ENCODE results near the gene ISCU.

ISCU gene

DNA sequence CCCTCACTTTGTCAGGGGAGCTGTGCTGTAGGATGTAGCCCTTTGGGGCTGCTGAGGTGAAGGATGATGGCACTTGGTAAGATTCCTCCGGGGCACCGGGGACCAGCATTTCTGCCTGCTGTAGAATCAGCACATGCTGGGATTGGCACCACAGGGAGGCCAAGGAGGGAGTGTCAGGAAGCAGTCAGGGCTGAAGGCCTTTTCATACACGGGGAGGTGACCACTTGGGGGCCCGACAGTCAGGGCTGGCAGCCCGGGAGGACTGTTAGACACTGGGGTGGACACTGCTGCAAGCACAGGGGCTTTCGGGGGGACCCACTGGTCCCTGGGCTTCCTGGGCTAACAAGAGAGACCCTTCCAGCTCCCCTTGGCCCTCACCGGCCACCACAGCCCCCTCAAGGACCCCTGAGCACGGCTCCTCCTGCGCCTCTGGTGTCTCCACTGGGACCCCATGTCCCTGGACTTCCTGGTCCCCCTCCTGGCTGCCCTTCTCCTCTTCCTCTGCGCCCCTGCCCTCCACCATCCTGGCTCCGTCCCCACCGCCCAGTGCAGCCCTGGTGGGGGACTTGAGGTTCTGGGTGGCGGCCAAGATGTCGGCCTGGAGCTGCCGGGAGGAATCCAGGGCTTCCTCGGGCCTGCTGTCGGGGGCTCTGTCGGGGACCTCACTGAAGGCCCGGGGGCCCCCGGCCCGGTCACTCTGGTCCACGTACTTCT lies 29.0 kb downstream of the ISCU start:
- no peak for DNase-seq

- DNase-seq: no peak
These were observed 29.9 kb downstream of the ISCU start for GRCh38 chr12:108592033-108592909.

DNA sequence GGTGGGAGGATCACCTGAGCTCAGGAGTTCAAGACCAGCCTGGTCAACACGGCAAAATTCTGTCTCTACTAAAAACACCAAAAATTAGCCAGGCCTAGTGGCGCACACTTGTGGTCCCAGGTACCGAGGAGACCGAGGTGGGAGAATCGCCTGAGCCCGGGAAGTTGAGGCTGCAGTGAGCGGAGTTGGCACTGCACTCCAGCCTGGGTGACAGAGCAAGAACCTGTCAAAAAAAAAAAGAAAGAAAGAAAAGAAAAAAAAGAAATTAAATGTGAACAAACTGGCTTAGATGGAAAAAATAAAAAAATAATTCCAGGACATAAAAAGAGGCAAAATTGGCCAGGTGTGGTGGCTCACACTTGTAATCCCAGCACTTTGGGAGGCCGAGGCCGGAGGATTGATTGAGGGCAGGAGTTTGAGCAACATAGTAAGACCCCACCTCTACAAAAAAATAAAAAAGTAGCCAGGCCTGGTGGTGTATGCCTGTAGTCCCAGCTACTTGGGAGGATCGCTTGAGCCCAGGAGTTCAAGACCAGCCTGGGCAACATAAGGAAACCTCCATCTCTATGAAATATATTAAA lies 32.0 kb downstream of the ISCU start:
- DNase-seq: no peak

DNA sequence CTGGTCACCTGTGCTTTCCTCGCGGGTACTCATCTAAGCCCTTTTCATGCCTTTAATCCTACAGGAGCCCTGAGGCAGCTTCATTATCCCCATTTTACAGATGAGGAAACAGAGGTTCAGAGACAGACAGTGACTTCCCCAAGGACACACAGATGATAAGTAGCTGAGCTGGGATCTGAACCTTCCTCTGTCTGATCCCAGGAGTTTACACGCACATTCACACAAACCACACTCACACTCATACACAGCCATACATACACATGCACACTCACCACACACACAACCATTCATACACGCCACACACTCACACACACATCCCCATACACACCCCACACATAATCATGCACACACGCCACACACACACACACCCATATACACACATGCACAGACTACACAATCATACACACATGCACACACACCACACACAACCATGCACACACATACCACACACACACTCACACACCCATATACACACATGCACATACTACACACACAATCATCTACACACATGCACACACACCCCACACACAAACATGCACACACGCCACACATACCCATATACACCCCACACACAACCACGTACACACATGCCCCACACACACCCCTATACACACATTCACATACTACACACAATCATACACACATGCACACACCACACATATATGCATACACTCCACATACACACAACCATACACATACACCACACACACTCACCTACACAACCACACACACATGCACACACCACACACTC lies 32.7 kb downstream of the ISCU start:
- no peak for DNase-seq

DNA sequence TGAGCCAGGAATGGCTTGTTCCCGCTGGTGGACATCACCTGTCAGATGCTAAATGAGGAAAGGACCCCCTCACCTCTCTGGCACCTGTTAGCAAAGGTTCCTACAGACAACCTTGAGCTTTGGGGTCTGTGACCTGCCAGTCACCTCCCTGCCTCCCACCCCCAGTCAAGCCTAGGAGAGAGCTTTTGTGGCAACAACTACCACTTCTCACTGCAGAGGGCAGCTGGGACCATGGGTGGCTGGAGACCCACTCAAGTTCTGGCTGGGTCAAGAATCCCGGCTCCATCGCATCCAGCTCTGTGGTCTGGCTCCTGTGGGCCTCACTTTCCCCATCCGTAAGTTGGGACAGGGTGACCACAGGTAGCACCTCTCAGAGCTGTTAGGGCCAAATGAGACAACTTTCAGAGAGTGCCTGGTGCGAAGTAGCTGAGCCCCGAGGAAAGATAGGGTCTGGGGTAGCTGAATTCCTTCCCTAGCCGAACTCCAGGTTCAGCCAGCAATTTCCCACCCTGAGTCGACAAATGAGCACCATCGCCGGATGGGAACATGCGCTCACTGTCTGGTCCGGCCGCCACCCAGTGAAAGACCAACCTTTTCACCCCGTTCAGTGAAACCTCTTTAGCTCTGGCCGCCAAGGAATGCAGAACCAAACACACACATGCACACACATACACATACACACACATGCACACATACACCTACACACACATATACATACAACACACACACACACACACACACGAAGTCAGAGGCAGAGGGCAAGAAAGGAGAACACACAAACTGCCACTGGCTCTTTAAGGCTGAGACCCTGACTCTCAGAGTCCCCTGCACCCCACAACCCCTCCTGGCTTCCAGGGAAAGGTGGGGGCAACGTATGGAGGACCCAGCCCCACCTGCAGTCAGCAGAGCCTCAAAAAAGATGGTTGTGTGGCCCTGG lies 33.6 kb downstream of the ISCU start:
- DNase-seq: no peak

DNA sequence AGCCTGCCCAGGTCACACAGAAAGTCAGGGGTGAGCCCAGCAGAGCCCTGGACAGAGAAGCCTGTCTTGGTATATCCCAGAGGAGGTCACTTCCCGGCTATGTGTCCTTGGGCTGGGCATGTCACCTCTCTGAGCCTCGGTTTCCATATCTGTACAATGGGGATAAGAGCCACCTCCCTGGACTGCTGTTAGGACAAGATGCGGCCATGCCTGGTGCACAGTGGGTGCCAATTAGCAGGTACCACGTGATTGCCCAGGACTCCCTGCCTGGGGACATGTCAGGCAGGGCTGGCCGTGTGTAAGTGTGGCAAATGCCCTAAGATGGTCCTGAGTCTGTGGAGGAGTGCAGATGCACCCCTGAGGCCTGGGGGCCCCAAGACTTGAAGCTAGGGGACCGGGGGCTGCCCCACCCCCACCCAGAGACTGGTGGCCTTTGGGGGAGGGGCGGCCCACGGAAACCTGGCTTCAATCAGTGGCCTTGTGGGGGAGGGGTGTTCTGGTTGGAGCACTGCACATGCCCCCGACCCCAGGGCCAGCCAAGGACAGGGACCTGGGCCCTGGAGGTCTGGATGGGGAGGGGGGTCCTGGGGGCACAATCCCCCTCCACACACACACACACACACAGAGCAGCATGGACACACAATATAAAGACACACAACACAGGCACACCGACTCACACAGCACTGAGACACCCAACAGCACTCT lies 34.6 kb downstream of the ISCU start:
- no peak for DNase-seq

GRCh38 chr12:108597559-108598471 lies 35.4 kb downstream of the ISCU start, which contains the start of gene TMEM119:
TSS of gene TMEM119 (minus strand) at chr12:108598084. CDS start at chr12:108592383, 5,701 bp downstream.
- no peak for DNase-seq

GRCh38 chr12:108598553-108599250 lies 36.3 kb downstream of the ISCU start:
- DNase-seq: no peak

- no peak for DNase-seq
These were observed 37.1 kb downstream of the ISCU start for GRCh38 chr12:108599541-108599940.

GRCh38 chr12:108599948-108600701 lies 37.7 kb downstream of the ISCU start:
- no peak for DNase-seq

DNA sequence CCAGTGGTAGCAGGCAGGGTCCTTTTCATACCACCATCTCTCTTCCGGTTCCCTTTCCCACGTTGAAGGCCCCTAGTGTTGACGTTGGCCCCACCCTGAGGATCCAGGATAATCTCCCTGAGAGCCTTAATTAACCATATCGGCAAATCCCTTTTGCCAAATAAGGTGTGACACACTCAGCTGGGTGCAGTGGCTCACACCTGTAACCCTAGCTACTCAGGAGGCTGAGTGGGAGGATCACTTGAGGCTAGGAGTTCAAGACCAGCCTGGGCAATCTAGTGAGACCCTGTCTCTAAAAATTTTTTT lies 38.3 kb downstream of the ISCU start:
- no peak for DNase-seq

- no peak for DNase-seq
These were observed 39.9 kb downstream of the ISCU start for GRCh38 chr12:108602209-108602705.

GRCh38 chr12:108602976-108603704 lies 40.7 kb downstream of the ISCU start:
- DNase-seq: no peak

GRCh38 chr12:108603743-108604142 lies 41.3 kb downstream of the ISCU start:
- DNase-seq: no peak

GRCh38 chr12:108604208-108604941 lies 42.0 kb downstream of the ISCU start:
- no peak for DNase-seq

GRCh38 chr12:108605000-108605689 lies 42.7 kb downstream of the ISCU start:
- DNase-seq: no peak

Measured in NCI-H187 treated with DMSO at 0.1 percent for 48 hours (cell line).